GM12873 (cell line): ENCODE data around the gene CYP1A1.

Source experiments
- TF ChIP-seq, protein P1 (sequence below): IDR thresholded peaks from 2 replicates; pipeline ENCODE4 v1.5.1; 2012; ENCODE audit warnings: low read depth, mild to moderate bottlenecking, moderate library complexity, low read length, control low read depth; ENCODE audit not compliant: insufficient read depth; ENCODE audit errors: missing control alignments

CYP1A1 gene

DNA sequence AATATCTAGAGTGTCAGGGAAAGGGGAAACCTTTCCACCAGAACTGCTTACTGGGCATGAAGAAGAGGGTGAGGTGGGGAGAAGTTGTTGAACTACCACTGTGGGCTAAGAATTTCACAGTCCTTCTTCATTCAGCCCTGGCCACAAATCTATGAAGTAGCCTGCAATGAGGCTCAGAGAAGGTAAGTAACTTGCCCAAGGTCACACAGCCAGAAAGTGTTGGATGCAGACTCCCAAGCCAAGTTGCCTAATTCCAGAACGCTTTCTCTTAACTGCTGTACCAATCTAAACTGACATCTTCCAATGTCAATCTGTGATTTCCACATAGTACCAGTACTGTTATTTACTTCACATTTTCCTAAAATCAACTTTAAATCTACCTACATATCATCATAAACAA is 2.1 kb downstream of the CYP1A1 start:
- TF ChIP-seq, protein P1, sequence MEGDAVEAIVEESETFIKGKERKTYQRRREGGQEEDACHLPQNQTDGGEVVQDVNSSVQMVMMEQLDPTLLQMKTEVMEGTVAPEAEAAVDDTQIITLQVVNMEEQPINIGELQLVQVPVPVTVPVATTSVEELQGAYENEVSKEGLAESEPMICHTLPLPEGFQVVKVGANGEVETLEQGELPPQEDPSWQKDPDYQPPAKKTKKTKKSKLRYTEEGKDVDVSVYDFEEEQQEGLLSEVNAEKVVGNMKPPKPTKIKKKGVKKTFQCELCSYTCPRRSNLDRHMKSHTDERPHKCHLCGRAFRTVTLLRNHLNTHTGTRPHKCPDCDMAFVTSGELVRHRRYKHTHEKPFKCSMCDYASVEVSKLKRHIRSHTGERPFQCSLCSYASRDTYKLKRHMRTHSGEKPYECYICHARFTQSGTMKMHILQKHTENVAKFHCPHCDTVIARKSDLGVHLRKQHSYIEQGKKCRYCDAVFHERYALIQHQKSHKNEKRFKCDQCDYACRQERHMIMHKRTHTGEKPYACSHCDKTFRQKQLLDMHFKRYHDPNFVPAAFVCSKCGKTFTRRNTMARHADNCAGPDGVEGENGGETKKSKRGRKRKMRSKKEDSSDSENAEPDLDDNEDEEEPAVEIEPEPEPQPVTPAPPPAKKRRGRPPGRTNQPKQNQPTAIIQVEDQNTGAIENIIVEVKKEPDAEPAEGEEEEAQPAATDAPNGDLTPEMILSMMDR, result no peak

DNA sequence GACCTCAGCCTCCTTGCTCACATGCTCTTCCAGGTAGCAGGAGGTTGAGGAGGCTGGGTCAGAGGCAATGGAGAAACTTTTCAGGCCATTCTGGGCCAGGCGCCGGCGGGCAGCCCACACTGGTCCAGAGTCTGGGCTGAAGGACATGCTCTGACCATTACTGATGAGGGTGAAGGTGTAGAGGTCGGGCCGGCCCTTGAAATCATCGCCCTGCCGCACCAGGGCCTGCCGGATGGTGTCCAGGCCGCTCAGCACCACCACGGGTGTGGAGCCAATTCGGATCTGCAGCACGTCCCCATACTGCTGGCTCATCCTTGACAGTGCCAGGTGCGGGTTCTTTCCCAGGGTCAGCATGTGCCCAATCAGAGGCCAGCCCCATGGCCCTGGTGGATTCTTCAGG is 2.7 kb downstream of the CYP1A1 start:
- TF ChIP-seq, protein P1, result no peak

DNA sequence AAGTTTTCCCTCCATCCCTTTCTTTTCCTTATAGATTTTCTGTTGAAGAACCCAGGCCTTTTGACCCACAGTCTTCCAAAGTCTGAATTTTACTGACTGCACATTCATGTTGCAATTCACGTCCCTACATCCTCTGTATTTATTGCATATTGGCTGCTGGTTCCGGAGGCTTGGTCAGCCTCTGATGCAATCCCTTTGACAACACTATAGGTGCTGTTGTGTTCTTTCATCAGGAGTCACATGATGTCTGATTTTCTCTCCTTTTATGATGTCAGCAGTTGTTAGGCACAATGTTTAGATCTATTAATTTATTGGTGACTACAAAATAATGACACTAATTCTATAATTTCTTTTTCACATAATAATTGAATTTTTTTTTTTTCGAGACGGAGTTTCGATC is 8.7 kb downstream of the CYP1A1 start:
- TF ChIP-seq, protein P1, result no peak

DNA sequence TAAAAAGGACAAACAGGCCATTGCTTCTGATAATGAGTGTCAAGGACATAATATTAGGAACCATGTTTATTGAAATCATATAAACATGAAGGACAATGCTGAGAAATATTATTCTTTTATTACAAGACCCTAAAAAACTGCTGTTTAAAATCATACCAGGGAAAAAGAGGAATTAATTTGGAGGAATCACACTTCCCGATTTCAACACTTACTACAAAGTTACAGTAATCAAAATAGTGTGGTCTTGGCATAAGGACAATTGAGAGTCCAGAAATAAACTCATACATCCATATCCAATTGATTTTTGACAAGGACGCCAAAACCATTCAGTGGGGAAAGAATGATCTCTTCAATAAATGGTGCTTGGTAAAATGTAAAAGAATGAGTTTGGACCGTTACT is 13.0 kb downstream of the CYP1A1 start:
- TF ChIP-seq, protein P1, result no peak

DNA sequence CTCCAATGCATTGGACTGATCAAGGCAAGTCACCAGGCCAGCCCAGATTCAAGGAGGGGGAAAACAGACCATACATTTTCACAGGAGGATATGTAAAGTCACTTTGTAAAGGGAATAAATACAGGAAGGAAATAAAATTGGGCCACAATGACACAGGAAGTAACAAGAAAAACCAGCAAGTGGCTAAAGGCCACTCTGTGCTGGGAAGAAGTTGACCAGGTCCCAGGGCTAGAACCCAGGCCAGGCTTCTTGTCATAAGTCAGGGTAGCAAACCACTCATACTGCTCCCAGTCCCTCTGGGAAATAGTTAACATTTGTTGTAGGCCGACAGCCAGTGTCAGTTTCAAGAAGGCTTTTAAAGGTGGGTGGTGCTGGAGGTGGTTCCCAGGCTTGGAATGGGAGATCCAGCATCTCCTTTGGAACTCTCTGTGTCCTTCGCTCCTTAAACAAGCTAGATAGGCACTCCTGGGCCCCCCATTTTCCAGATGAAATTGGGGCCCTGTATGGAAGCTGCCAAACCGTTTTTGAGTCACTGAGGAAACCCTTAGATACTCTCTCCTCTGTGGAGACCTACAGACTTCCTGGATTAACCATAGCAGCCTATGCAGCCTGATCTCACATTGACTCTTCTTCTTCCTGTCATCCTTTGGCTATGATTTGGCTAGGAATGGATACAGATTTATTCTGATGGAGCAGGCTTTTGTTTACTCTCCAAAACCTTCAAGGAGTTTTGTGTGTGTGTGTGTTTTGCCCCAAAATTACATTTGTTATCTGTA is 14.8 kb downstream of the CYP1A1 start:
- TF ChIP-seq, protein P1, result no peak

DNA sequence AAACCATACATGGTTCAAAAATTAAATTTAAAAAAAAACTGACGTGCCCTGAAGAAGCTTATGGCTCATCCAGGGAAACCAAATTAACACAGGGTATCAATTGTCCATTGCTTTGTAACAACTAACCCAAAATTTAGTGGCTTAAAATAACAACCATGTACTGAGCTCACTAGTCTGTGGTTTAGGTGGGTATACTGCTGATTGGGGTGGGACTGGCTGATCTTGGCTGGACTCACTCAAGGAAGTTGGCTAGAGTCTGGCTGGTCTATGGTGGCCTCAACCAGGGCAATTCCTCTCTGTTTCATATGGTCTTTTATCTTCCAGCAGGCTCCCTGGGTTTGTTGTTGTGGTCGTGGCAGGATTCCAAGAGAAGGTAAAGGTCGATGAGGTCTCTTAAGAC is 15.4 kb downstream of the CYP1A1 start:
- TF ChIP-seq, protein P1, result no peak

DNA sequence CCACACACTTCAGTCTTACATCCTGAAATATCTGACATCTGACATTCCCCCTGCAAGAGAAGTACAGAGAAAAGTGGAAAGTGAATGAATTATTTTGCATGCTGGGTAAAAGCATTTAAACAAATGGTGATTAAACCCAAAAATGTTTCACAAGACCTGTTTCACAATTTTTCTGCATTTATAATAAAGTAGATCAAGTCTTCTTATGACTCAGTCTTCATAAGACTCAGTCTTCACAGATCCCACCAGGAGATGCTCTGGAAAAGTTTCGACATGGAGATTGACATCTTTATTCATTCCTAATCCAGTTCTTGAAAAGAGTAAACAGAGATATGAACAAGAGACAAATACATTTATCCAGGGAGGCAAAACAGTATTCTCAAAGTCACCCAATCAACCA is 16.3 kb downstream of the CYP1A1 start:
- TF ChIP-seq, protein P1, result no peak
